K562 (cell line): ENCODE results near the gene CTCF. TPM values are rescaled to one million over a fixed set of nuclear protein-coding genes. Genes with fewer than 3 reads are reported as not detected.

Experiments
- ATAC-seq: fragments of 200-7000 bp; cut with Tn5 transposase; 3 replicates; pipeline ENCODE4 v1.9.1; 2020; ENCODE audit warnings: moderate library complexity
- BruUV-seq: library from RNA; stranded (reverse); fragments of 400-500 nt; replicated peaks from 2 replicates; lab custom pipeline; 2021; lab: Mats Ljungman, UMichigan
- CTCF ChIA-PET: fragments of 300-600 bp; formaldehyde crosslinking; extraction: SDS; loops from one replicate; lab custom pipeline; 2021; ENCODE audit warnings: low intra/inter-chr PET ratio; lab: Yijun Ruan, JAX
- POLR2A ChIA-PET: fragments of 300-600, 350-650 bp; sonication (Branson Sonifier 250); formaldehyde crosslinking; extraction: SDS; loops from one replicate; lab custom pipeline; 2021; ENCODE audit warnings: antibody characterized with exemption, inconsistent platforms; lab: Yijun Ruan, JAX
- DNase-seq, 4 experiments: peaks; one replicate each; pipeline versions ENCODE4 v3.0.0 to v3.0.0-alpha.2; 2011 to 2018; ENCODE audit warnings: low spot score in 3 of 4, mixed read lengths in 3 of 4; ENCODE audit errors: extremely low read depth in 1 of 4
- FAIRE-seq: peaks from 2 replicates; lab custom pipeline; 2011; peaks lifted over from hg19 to GRCh38; lab: Jason Lieb, UNC
- H2AFZ ChIP-seq: 2 replicates; pipeline ENCODE4 v1.6.0; 2011; ENCODE audit warnings: low read depth, low read length, control low read depth, inconsistent platforms
- H3K27ac ChIP-seq: fragments of 200-600 bp; 3 replicates; pipeline ENCODE4 v1.8.0; 2011; ENCODE audit warnings: low read depth, mild to moderate bottlenecking, control low read depth, inconsistent platforms, low read length, moderate library complexity, mixed read lengths; ENCODE audit errors: extremely low read depth
- H3K27me3 ChIP-seq, 2 experiments: fragments of 300-600 bp in 1 of 2; 2 replicates in 1 of 2; 3 replicates in 1 of 2; pipeline versions ENCODE4 v1.6.0 to v1.8.0; 2011; ENCODE audit warnings: inconsistent platforms in 2 of 2, low read length in 2 of 2, mild to moderate bottlenecking in 1 of 2, mixed read lengths in 1 of 2, moderate library complexity in 1 of 2; ENCODE audit not compliant: control insufficient read depth in 2 of 2, insufficient read depth in 2 of 2
- H3K36me3 ChIP-seq: fragments of 300-600 bp; 3 replicates; pipeline ENCODE4 v1.8.0; 2011; ENCODE audit warnings: mild to moderate bottlenecking, low read length, inconsistent platforms; ENCODE audit not compliant: control insufficient read depth, insufficient read depth
- H3K4me1 ChIP-seq, 2 experiments: fragments of 200-600 bp in 1 of 2; replicated peaks in 1 of 2; 2 replicates in 1 of 2; 3 replicates in 1 of 2; pipeline versions ENCODE4 v1.5.1 to v1.8.0; 2011; ENCODE audit warnings: inconsistent platforms in 2 of 2, low read length in 2 of 2, mild to moderate bottlenecking in 1 of 2, mixed read lengths in 1 of 2, moderate library complexity in 1 of 2; ENCODE audit not compliant: control insufficient read depth in 2 of 2, insufficient read depth in 2 of 2
- H3K4me2 ChIP-seq: 2 replicates; pipeline ENCODE4 v1.6.1; 2011; ENCODE audit warnings: low read length, control low read depth, inconsistent platforms, mixed read lengths; ENCODE audit not compliant: insufficient read depth
- H3K4me3 ChIP-seq: fragments of 200-600 bp; sonication (generic), shearing (Covaris generic); 2 replicates; pipeline ENCODE4 v1.5.1; 2016; ENCODE audit warnings: control low read depth, inconsistent platforms
- H3K79me2 ChIP-seq: fragments of 200-600 bp; 3 replicates; pipeline ENCODE4 v1.8.0; 2011; ENCODE audit warnings: low read length, inconsistent platforms; ENCODE audit not compliant: control insufficient read depth, insufficient read depth
- H3K9ac ChIP-seq, 2 experiments: 2 replicates each; pipeline versions ENCODE4 v1.6.0 to v1.6.1; 2011; ENCODE audit warnings: low read depth in 2 of 2, low read length in 2 of 2, control low read depth in 1 of 2, inconsistent platforms in 1 of 2, mild to moderate bottlenecking in 1 of 2, mixed read lengths in 1 of 2; ENCODE audit not compliant: insufficient read depth in 1 of 2
- H3K9me1 ChIP-seq: one replicate; pipeline ENCODE4 v1.6.0; 2011; ENCODE audit warnings: inconsistent platforms, mild to moderate bottlenecking, low read length, moderate library complexity; ENCODE audit not compliant: control insufficient read depth, insufficient read depth
- H3K9me3 ChIP-seq: replicated peaks from 2 replicates; pipeline ENCODE4 v1.5.1; 2011; ENCODE audit warnings: low read depth, low read length, inconsistent platforms; ENCODE audit not compliant: control insufficient read depth, insufficient read depth
- H4K20me1 ChIP-seq: replicated peaks from 2 replicates; pipeline ENCODE4 v1.6.1; 2011; ENCODE audit warnings: low read length, inconsistent platforms, mixed read lengths; ENCODE audit not compliant: control insufficient read depth, insufficient read depth
- BMI1 ChIP-seq: fragments of 150-350 bp; IDR thresholded peaks from 2 replicates; pipeline ENCODE4 v1.6.1; 2014; ENCODE audit warnings: low read length
- FOXJ2 ChIP-seq: fragments of 200-800 bp; sonication (Bioruptor generic); IDR thresholded peaks from 2 replicates; pipeline ENCODE4 v1.6.1; 2016; ENCODE audit warnings: missing genetic modification characterization, missing compliant biosample characterization
- GTF2E2 ChIP-seq: fragments of 200-800 bp; sonication (Bioruptor generic); IDR thresholded peaks from 2 replicates; pipeline ENCODE4 v1.6.1; 2016; ENCODE audit warnings: missing genetic modification characterization, missing compliant biosample characterization
- JUN ChIP-seq, 2 experiments: sonication (generic) in 1 of 2; formaldehyde crosslinking in 1 of 2; IDR thresholded peaks; 2 replicates each; pipeline versions ENCODE4 v1.6.1 to v1.8.0; 2012 to 2022; ENCODE audit warnings: borderline replicate concordance in 2 of 2, mild to moderate bottlenecking in 2 of 2, improper control_type of control experiment in 1 of 2, low read depth in 1 of 2, low read length in 1 of 2, missing genetic modification reagents in 1 of 2
- MIER1 ChIP-seq: fragments of 450-650 bp; IDR thresholded peaks from 2 replicates; pipeline ENCODE4 v1.6.1; 2016; ENCODE audit warnings: antibody characterized with exemption, mild to moderate bottlenecking, low read depth
- RBBP5 ChIP-seq: fragments of 200-600 bp; sonication (generic); IDR thresholded peaks from 2 replicates; pipeline ENCODE4 v1.6.1; 2012; ENCODE audit warnings: borderline replicate concordance, mild to moderate bottlenecking, low read length, control low read depth, inconsistent platforms; ENCODE audit not compliant: insufficient read depth, poor library complexity, severe bottlenecking
- SNRNP70 ChIP-seq: fragments of 200-400 bp; formaldehyde crosslinking; optimal IDR thresholded peaks from 2 replicates; pipeline ENCODE3; 2017; ENCODE audit warnings: low read depth, low read length
- ZBTB7A ChIP-seq: IDR thresholded peaks from 2 replicates; pipeline ENCODE4 v1.6.1; 2011; ENCODE audit warnings: low read depth, mild to moderate bottlenecking, low read length, moderate library complexity, borderline replicate concordance; ENCODE audit not compliant: control insufficient read depth
- ZNF121 ChIP-seq: sonication (generic); formaldehyde crosslinking; conservative IDR thresholded peaks from 2 replicates; pipeline ENCODE4 v1.8.0; 2022; ENCODE audit warnings: missing genetic modification reagents
- ZNF324 ChIP-seq: fragments of 250-450 bp; sonication (Bioruptor Pico); IDR thresholded peaks from 2 replicates; pipeline ENCODE4 v1.4.0; 2020; ENCODE audit warnings: mild to moderate bottlenecking
- ZNF507 ChIP-seq: conservative IDR thresholded peaks from 2 replicates; pipeline ENCODE4 v1.6.1; 2017; ENCODE audit warnings: missing genetic modification characterization, missing compliant biosample characterization
- WGBS: fragments of 100-300 bp; shearing (Covaris generic); methylation state at CpG from one replicate; pipeline ENCODE4 v1.1.6; 2016; ENCODE audit warnings: low coverage, mixed read lengths; ENCODE audit not compliant: insufficient coverage; ENCODE audit errors: missing lambda C conversion rate; 5-methylcytosine and 5-hydroxymethylcytosine counted together
- in situ Hi-C: fragments of 300-500 bp; cut with MboI; formaldehyde crosslinking; loops from 4 replicates; pipeline ENCODE4 v1.15.0; 2018; ENCODE audit warnings: inconsistent platforms, mixed read lengths
- intact Hi-C: fragments of 100-400 bp; cut with micrococcal nuclease; formaldehyde crosslinking; loops from 2 replicates; pipeline ENCODE4 v1.14.2; 2022
- polyA plus RNA-seq, 8 experiments: library from polyadenylated mRNA; depleted of rRNA in 4 of 8; stranded (reverse) in 5 of 8; unstranded in 3 of 8; fragments of >200 nt; fragmentation: Nextera tagmentation in 2 of 8; fragmentation: Illumina TruSeq in 1 of 8; extraction: Ambion mirVana in 2 of 8; extraction: Trizol in 1 of 8; gene quantifications; 2 replicates each; pipeline versions ENCODE4 v1.2.1 to v1.2.3, GENCODE V29; 2011 to 2014; ENCODE audit warnings: inconsistent platforms in 1 of 8, missing spikeins in 1 of 8
- total RNA-seq, 7 experiments: library from RNA; depleted of rRNA in 6 of 7; stranded (reverse); fragments of >200 nt in 6 of 7; fragmentation: Illumina TruSeq in 2 of 7; extraction: Trizol in 2 of 7; gene quantifications; 2 replicates each; pipeline versions ENCODE4 v1.2.1 to v1.2.3, GENCODE V29; 2011 to 2021; ENCODE audit warnings: low replicate concordance in 1 of 7
- TF ChIP-seq, protein P1 (sequence below): fragments of 450-650 bp; IDR thresholded peaks from 2 replicates; pipeline ENCODE4 v1.6.1; 2017; ENCODE audit warnings: mild to moderate bottlenecking, moderate library complexity

CTCF gene
- total and polyA plus RNA-seq, 9 of the 15 experiments (the other 6 are each of a cell fraction or from before 2014, with no cell fraction given), result 7.8 to 49.2 (median 33.9) TPM

GRCh38 chr16:67675999-67676398 is 113.7 kb downstream of the CTCF start:
- ATAC-seq (no peak), DNase-seq (no peak), FAIRE-seq (no peak)
- H3K79me2 ChIP-seq, result no peaks in the 10 kb centered on the region
- no peaks in the 10 kb centered on the region for H3K27me3 ChIP-seq
- H3K4me1 ChIP-seq, result peaks cover 0 to 5% of the 10 kb centered on the region in 2 experiments; a peak in 3 of 5 replicates
- no peak overlapping the region for H3K4me3 ChIP-seq
- H3K36me3 ChIP-seq, result peaks cover 3% of the 10 kb centered on the region; the same call in 1 of the 3 replicates
- 80% methylated on average over 6 of the region's 7 CpGs for WGBS
- CTCF ChIA-PET, result no interaction called here
- in situ Hi-C loops, result loop anchor here (10.0 kb wide), 1 partner anchor 369 kb away; no protein-coding TSS in a partner anchor
- no TSS peak for BruUV-seq
- H2AFZ ChIP-seq, result no peak overlapping the region
- 0 out of 2 replicates have a peak, but pooled peaks cover 1% of the 10 kb centered on the region for H4K20me1 ChIP-seq
- peak overlapping the region in 1 of 2 experiments; percentile 29; a peak in 1 of 4 replicates for H3K9ac ChIP-seq
- intact Hi-C loops, result no loop called here
- no peaks in the 10 kb centered on the region for H3K9me3 ChIP-seq
- no peak overlapping the region for H3K4me2 ChIP-seq
- H3K9me1 ChIP-seq, result peaks cover 1% of the 10 kb centered on the region
- no peak overlapping the region for H3K27ac ChIP-seq
- POLR2A ChIA-PET, result interaction anchor here (0.7 kb wide), 2 partner anchors 53 to 260 kb away, joined by 3 to 4 read pairs; no protein-coding TSS in a partner anchor
- TF ChIP-seq RBBP5 (no peak), BMI1 (no peak), ZNF121 (CRISPR knock-in tag) (peak; percentile 79)

DNA sequence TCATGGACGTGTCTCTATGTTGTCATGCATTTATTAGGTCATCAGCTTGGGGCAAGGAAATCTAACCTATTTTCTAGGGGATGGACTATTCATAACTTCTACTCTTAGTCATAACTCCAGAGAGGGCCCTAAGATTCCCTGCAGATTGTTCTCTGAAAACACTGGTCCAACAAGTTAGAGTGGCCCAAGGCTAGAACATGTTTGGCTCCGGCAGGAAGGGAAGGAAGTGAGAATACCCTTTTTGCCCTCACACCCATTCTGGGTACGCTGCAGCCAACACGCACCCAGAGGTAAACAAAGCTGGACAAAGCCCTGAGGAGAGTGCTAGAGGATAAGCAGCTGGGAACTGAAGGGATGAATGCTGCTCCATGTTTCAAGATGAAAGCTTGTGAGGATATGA is 114.2 kb downstream of the CTCF start:
- POLR2A ChIA-PET, result interaction anchor here (0.6 to 0.8 kb wide), 4 partner anchors 9 to 627 kb away, joined by 3 read pairs; no protein-coding TSS in a partner anchor
- Histone ChIP-seq H3K27me3 (no peaks in the 10 kb centered on the region), H3K4me1 (peaks cover 0 to 5% of the 10 kb centered on the region in 2 experiments; a peak in 3 of 5 replicates), H3K9me1 (peaks cover 2% of the 10 kb centered on the region), H4K20me1 (0 out of 2 replicates have a peak, but pooled peaks cover 3% of the 10 kb centered on the region), H3K9ac (no peak overlapping the region), H3K36me3 (peaks cover 3% of the 10 kb centered on the region; the same call in 1 of the 3 replicates), H2AFZ (no peak overlapping the region), H3K4me2 (no peak overlapping the region), H3K79me2 (no peaks in the 10 kb centered on the region), H3K4me3 (no peak overlapping the region), H3K27ac (no peak overlapping the region), H3K9me3 (no peaks in the 10 kb centered on the region)
- intact Hi-C loops (no loop called here), in situ Hi-C loops (loop anchor here (10.0 kb wide), 1 partner anchor 368 kb away; no protein-coding TSS in a partner anchor)
- FAIRE-seq, result no peak
- no peak for ATAC-seq
- CTCF ChIA-PET, result no interaction called here
- no TSS peak for BruUV-seq
- no peak for DNase-seq
- 55% methylated on average over 4 of the region's 4 CpGs for WGBS
- TF ChIP-seq ZNF324 (CRISPR knock-in tag) (no peak), GTF2E2 (tag) (no peak), SNRNP70 (no peak), FOXJ2 (no peak), JUN (IDR thresholded peaks at IDR 0.05; ENCODE audit: borderline replicate concordance, low read depth, low read length) (no peak), JUN (CRISPR knock-in tag; IDR thresholded peaks at IDR 0.05; ENCODE audit: borderline replicate concordance) (no peak), ZBTB7A (no peak), ZNF507 (no peak), MIER1 (no peak)
- TF ChIP-seq, protein P1, sequence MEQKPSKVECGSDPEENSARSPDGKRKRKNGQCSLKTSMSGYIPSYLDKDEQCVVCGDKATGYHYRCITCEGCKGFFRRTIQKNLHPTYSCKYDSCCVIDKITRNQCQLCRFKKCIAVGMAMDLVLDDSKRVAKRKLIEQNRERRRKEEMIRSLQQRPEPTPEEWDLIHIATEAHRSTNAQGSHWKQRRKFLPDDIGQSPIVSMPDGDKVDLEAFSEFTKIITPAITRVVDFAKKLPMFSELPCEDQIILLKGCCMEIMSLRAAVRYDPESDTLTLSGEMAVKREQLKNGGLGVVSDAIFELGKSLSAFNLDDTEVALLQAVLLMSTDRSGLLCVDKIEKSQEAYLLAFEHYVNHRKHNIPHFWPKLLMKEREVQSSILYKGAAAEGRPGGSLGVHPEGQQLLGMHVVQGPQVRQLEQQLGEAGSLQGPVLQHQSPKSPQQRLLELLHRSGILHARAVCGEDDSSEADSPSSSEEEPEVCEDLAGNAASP, result no peak
